ENCODE results near the gene VPS45.

The VPS45 gene

GRCh38 chr1:150060260-150060659 lies 7.3 kb upstream of the VPS45 start:
- H3K4me3 ChIP-seq (replicated peaks; ENCODE audit: low read depth, low read length) = no peak overlapping the region
- no peak for DNase-seq (ENCODE audit: extremely low read depth, low read depth)
- TF ChIP-seq CTCF (IDR thresholded peaks at IDR 0.05; ENCODE audit: low read depth, low read length, missing control alignments) = no peak

- no peak for DNase-seq (ENCODE audit: extremely low read depth, low read depth)
- no peak for TF ChIP-seq CTCF (IDR thresholded peaks at IDR 0.05; ENCODE audit: low read depth, low read length, missing control alignments)
- no peak overlapping the region for H3K4me3 ChIP-seq (replicated peaks; ENCODE audit: low read depth, low read length)
These were observed 5.9 kb upstream of the VPS45 start for GRCh38 chr1:150061632-150062101.

- TF ChIP-seq CTCF (IDR thresholded peaks at IDR 0.05; ENCODE audit: low read depth, low read length, missing control alignments) = no peak
- DNase-seq (ENCODE audit: extremely low read depth, low read depth) = no peak
- H3K4me3 ChIP-seq (replicated peaks; ENCODE audit: low read depth, low read length) = no peak overlapping the region
These were observed 5.5 kb upstream of the VPS45 start for GRCh38 chr1:150062113-150062512.

- H3K4me3 ChIP-seq (replicated peaks; ENCODE audit: low read depth, low read length) = no peak overlapping the region
- DNase-seq (ENCODE audit: extremely low read depth, low read depth) = no peak
- no peak for TF ChIP-seq CTCF (IDR thresholded peaks at IDR 0.05; ENCODE audit: low read depth, low read length, missing control alignments)
These were observed 2.2 kb upstream of the VPS45 start for GRCh38 chr1:150065184-150065871.

GRCh38 chr1:150066328-150066727 lies 1.2 kb upstream of the VPS45 start:
- no peak for DNase-seq (ENCODE audit: extremely low read depth, low read depth)
- peak overlapping the region; percentile 73 for H3K4me3 ChIP-seq (replicated peaks; ENCODE audit: low read depth, low read length)
- no peak for TF ChIP-seq CTCF (IDR thresholded peaks at IDR 0.05; ENCODE audit: low read depth, low read length, missing control alignments)

GRCh38 chr1:150066838-150067183 lies 765 bp upstream of the VPS45 start:
- no peak for DNase-seq (ENCODE audit: extremely low read depth, low read depth)
- no peak for TF ChIP-seq CTCF (IDR thresholded peaks at IDR 0.05; ENCODE audit: low read depth, low read length, missing control alignments)
- H3K4me3 ChIP-seq (replicated peaks; ENCODE audit: low read depth, low read length) = peak overlapping the region; percentile 73

- TF ChIP-seq CTCF (IDR thresholded peaks at IDR 0.05; ENCODE audit: low read depth, low read length, missing control alignments) = no peak
- H3K4me3 ChIP-seq (replicated peaks; ENCODE audit: low read depth, low read length) = peak overlapping the region; percentile 73
- DNase-seq (ENCODE audit: extremely low read depth, low read depth) = no peak
These were observed 496 bp downstream of the VPS45 start for GRCh38 chr1:150068109-150068435.

Measured in HFF-Myc (cell line).